Measurements from ENCODE around the gene PLTP. TPM values are rescaled to one million over a fixed set of nuclear protein-coding genes. Genes with fewer than 3 reads are reported as not detected.

PLTP gene
- total and polyA plus RNA-seq, 12 donors, result 126 to 1,158 (median 401) TPM

DNA sequence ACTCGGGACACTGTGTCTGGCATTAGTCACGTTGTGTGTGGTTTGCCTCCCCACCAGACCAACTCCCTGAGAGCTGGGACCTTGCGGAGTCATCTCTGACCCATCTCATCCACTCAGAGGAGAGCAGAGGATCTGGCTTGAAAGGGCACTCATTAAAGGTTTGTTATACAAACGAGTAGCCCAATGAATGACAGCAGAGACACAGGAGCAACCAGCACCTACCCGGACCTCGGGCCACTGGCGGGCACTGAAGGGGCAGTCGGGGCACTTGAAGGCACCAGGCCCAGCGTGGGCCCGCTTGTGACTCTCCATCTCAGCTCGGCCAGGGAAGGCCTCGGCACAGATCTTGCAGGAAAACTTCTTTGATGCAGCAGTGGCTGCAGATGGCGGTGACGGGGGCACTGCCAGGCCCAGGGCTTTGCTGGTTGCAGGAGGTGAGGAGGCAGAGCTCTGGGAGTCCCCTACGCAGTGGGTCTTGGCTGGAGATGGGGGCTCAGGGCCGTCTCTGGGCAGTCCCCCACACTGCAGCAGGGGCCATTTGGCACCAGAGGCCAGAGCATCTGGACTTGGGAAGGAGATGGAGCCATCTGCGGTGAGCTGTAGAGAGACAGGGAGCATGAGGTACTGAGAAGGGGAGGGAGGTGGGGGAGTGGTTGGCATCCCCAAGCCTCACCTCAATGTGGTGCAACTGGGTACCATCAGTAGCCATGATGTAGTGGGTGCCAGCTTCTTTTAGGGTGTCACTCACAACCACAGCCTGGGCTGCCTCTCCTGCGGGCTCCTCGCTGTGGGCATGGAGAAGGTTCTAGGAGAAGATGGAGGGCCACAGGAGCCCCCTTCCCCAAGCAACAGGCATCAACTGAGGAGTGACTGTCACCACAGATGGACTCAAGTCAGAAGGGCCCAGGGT is 40.2 kb upstream of the PLTP start:
- peak in 2 of 7 donors; percentile 9 to 25 for DNase-seq
- TF ChIP-seq POLR2A (IDR thresholded peaks at IDR 0.05), result no peak
- TF ChIP-seq, protein P1, sequence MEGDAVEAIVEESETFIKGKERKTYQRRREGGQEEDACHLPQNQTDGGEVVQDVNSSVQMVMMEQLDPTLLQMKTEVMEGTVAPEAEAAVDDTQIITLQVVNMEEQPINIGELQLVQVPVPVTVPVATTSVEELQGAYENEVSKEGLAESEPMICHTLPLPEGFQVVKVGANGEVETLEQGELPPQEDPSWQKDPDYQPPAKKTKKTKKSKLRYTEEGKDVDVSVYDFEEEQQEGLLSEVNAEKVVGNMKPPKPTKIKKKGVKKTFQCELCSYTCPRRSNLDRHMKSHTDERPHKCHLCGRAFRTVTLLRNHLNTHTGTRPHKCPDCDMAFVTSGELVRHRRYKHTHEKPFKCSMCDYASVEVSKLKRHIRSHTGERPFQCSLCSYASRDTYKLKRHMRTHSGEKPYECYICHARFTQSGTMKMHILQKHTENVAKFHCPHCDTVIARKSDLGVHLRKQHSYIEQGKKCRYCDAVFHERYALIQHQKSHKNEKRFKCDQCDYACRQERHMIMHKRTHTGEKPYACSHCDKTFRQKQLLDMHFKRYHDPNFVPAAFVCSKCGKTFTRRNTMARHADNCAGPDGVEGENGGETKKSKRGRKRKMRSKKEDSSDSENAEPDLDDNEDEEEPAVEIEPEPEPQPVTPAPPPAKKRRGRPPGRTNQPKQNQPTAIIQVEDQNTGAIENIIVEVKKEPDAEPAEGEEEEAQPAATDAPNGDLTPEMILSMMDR (IDR thresholded peaks at IDR 0.05), result no peak
- peaks cover 1 to 4% of the 10 kb centered on the region in 2 donors for H3K4me1 ChIP-seq (replicated peaks in 1 of 2)
- H3K9me3 ChIP-seq (replicated peaks in 1 of 3), result no peaks in the 10 kb centered on the region
- H3K4me3 ChIP-seq, result no peak overlapping the region
- intact Hi-C loops (cut with DNase I), result loop anchor here in 1 of 2 donors (5.0 kb wide), 1 partner anchor 55 kb away; no protein-coding TSS in a partner anchor
- H3K36me3 ChIP-seq (replicated peaks in 1 of 2), result peaks cover 0 to 84% of the 10 kb centered on the region in 2 donors
- H3K27ac ChIP-seq, result no peak overlapping the region
- 85 to 91% (median 89%) methylated on average over 11 to 19 of the region's 19 CpGs for WGBS, 4 donors
- H3K27me3 ChIP-seq, result no peaks in the 10 kb centered on the region

DNA sequence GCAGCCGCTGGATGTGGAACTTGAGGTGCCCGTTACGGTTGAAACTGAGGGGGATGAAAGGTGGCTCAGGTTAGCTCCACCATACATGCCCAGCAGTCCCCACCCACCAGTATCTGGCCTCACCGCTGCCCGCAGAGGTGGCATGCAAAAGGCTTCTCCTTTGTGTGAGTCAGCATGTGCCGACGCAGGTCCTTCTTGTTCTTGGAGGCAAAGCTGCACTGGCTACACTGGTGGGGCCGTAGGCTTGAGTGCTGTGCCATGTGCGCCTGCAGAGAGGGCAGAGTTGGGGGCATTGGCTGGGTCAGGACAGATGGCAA is 38.3 kb upstream of the PLTP start:
- WGBS, 4 donors, result 50 to 93% (median 72%) methylated on average over 1 to 9 of the region's 9 CpGs
- TF ChIP-seq POLR2A (IDR thresholded peaks at IDR 0.05), result no peak
- TF ChIP-seq, protein P1 (IDR thresholded peaks at IDR 0.05), result no peak
- H3K27ac ChIP-seq, result peak overlapping the region in 2 of 5 donors; percentile 33 to 35
- H3K27me3 ChIP-seq, result no peaks in the 10 kb centered on the region
- intact Hi-C loops (cut with DNase I), result loop anchor here in 1 of 2 donors (5.0 kb wide), 1 partner anchor 53 kb away; no protein-coding TSS in a partner anchor
- H3K36me3 ChIP-seq (replicated peaks in 1 of 2), result peaks cover 0 to 86% of the 10 kb centered on the region in 2 donors
- no peak overlapping the region for H3K4me3 ChIP-seq
- H3K9me3 ChIP-seq (replicated peaks in 1 of 3), result no peaks in the 10 kb centered on the region
- H3K4me1 ChIP-seq (replicated peaks in 1 of 2), result peaks cover 20 to 22% of the 10 kb centered on the region in 2 donors
- peak in 3 of 7 donors; percentile 55 to 58 (median 55) for DNase-seq

DNA sequence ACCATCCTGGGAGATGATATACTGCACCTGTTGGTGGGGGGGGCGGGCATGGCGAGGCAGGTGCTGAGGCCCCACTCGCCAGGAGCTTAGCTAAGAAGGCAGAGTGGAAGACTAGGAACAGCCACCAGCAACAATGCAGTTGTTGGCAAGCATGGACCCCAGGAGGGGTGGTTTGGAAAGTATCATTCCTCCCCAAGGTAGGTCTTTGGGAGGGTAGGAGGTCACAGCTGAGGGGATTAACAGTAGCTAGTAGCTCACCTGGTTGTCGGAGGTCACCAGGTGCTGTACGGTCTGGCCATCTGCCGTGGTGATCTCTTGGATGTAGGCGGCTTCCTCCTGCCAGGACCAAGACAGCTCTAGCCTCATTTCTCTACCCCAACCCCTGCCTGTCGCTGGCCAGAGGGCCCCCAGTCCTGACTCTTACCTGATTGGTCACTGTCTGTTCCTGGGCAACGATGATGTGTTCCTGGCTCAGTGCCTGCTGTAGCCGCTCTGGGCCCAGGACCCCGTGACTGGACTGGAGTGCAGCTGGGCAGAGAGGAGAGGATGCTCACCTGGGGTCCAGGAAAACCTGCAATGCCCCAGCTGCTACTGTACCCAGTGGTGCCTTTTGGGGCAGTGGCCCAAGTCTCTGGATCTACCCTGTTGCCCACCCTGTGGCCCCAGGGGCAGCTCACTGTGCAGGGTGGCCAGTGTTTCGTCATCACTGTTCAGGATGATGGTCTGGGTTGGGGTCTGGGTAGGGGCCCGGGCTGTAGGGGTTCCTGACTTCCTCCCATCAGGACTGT is 37.8 kb upstream of the PLTP start:
- peaks cover 25% of the 10 kb centered on the region in 2 donors for H3K4me1 ChIP-seq (replicated peaks in 1 of 2)
- peaks cover 0 to 91% of the 10 kb centered on the region in 2 donors for H3K36me3 ChIP-seq (replicated peaks in 1 of 2)
- TF ChIP-seq, protein P1 (IDR thresholded peaks at IDR 0.05), result no peak
- no peak for TF ChIP-seq POLR2A (IDR thresholded peaks at IDR 0.05)
- peak in 3 of 7 donors; percentile 19 to 42 (median 32) for DNase-seq
- H3K27me3 ChIP-seq, result no peaks in the 10 kb centered on the region
- no peaks in the 10 kb centered on the region for H3K9me3 ChIP-seq (replicated peaks in 1 of 3)
- H3K27ac ChIP-seq, result peak overlapping the region in 2 of 5 donors; percentile 33 to 35
- intact Hi-C loops (cut with DNase I), result loop anchor here in 1 of 2 donors (5.0 kb wide), 1 partner anchor 52 kb away; no protein-coding TSS in a partner anchor
- WGBS, 4 donors, result 60 to 90% (median 81%) methylated on average over 7 to 13 of the region's 13 CpGs
- H3K4me3 ChIP-seq, result no peak overlapping the region
